Peyer's patch (tissue), 4 donors: ENCODE measurements around the gene CYP24A1. TPM values are rescaled to one million over a fixed set of nuclear protein-coding genes. Genes with fewer than 3 reads are reported as not detected.

Experiments
- DNase-seq, 3 donors: peaks; one replicate each; pipeline ENCODE4 v3.0.0-alpha.2; 2017 to 2019
- H3K27ac ChIP-seq, 4 donors: fragments of 200-600 bp; sonication (generic); one replicate each; pipeline ENCODE4 v1.5.1; 2016 to 2019
- H3K27me3 ChIP-seq, 2 donors: fragments of 200-600 bp; sonication (generic); one replicate each; pipeline ENCODE4 v1.5.1; 2019
- H3K36me3 ChIP-seq, 3 donors: fragments of 200-600 bp; sonication (generic); one replicate each; pipeline ENCODE4 v1.5.1; 2016 to 2019
- H3K4me1 ChIP-seq, 4 donors: fragments of 200-600 bp; sonication (generic); one replicate each; pipeline ENCODE4 v1.5.1; 2016 to 2019
- H3K4me3 ChIP-seq, 4 donors: fragments of 200-600 bp; sonication (generic); 1 replicate in 3 of 4; 2 replicates in 1 of 4; pipeline ENCODE4 v1.5.1; 2016 to 2019; ENCODE audit warnings: mild to moderate bottlenecking in 1 of 4
- H3K9me3 ChIP-seq, 4 donors: fragments of 200-600 bp; sonication (generic); one replicate each; pipeline ENCODE4 v1.5.1; 2016 to 2019; ENCODE audit warnings: mild to moderate bottlenecking in 1 of 4
- POLR2A ChIP-seq, 2 donors: fragments of 450-650 bp; IDR thresholded peaks; one replicate each; pipeline ENCODE4 v1.5.1; 2017; ENCODE audit warnings: antibody characterized with exemption in 2 of 2, mild to moderate bottlenecking in 2 of 2, moderate library complexity in 2 of 2
- total RNA-seq, 4 donors: library from RNA; depleted of rRNA; stranded (reverse); fragments of >200 nt; gene quantifications; one replicate each; pipeline ENCODE4 v1.1.0, GENCODE V29; 2016
- TF ChIP-seq, protein P1 (sequence below), 6 experiments: fragments of 450-650 bp in 4 of 6; fragments of 200-600 bp in 2 of 6; sonication (generic) in 1 of 6; IDR thresholded peaks; one replicate each; pipeline ENCODE4 v1.5.1; 2017 to 2019; ENCODE audit warnings: antibody characterized with exemption in 6 of 6, mild to moderate bottlenecking in 3 of 6, moderate library complexity in 1 of 6

Gene CYP24A1
- total RNA-seq, 4 donors from 2014 or later, result not detected

GRCh38 chr20:54108817-54109216 lies 65.0 kb downstream of the CYP24A1 start:
- no peak overlapping the region for H3K4me3 ChIP-seq
- DNase-seq, result no peak
- no peaks in the 10 kb centered on the region for H3K36me3 ChIP-seq
- H3K27ac ChIP-seq, result no peak overlapping the region
- peaks cover 0 to 3% (median 0%) of the 10 kb centered on the region in 4 donors for H3K4me1 ChIP-seq
- H3K27me3 ChIP-seq, result no peaks in the 10 kb centered on the region
- TF ChIP-seq, protein P1, sequence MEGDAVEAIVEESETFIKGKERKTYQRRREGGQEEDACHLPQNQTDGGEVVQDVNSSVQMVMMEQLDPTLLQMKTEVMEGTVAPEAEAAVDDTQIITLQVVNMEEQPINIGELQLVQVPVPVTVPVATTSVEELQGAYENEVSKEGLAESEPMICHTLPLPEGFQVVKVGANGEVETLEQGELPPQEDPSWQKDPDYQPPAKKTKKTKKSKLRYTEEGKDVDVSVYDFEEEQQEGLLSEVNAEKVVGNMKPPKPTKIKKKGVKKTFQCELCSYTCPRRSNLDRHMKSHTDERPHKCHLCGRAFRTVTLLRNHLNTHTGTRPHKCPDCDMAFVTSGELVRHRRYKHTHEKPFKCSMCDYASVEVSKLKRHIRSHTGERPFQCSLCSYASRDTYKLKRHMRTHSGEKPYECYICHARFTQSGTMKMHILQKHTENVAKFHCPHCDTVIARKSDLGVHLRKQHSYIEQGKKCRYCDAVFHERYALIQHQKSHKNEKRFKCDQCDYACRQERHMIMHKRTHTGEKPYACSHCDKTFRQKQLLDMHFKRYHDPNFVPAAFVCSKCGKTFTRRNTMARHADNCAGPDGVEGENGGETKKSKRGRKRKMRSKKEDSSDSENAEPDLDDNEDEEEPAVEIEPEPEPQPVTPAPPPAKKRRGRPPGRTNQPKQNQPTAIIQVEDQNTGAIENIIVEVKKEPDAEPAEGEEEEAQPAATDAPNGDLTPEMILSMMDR (IDR thresholded peaks at IDR 0.05), result no peak
- TF ChIP-seq POLR2A (IDR thresholded peaks at IDR 0.05), result no peak
- no peaks in the 10 kb centered on the region for H3K9me3 ChIP-seq

- Histone ChIP-seq H3K36me3 (no peaks in the 10 kb centered on the region), H3K4me1 (peaks cover 0 to 6% (median 0%) of the 10 kb centered on the region in 4 donors), H3K4me3 (no peak overlapping the region), H3K9me3 (no peaks in the 10 kb centered on the region), H3K27ac (peak overlapping the region in 1 of 4 donors; percentile 28), H3K27me3 (no peaks in the 10 kb centered on the region)
- TF ChIP-seq, protein P1 (IDR thresholded peaks at IDR 0.05), result no peak
- TF ChIP-seq POLR2A (IDR thresholded peaks at IDR 0.05), result no peak
- no peak for DNase-seq
Measured at GRCh38 chr20:54108326-54108642, 65.5 kb downstream of the CYP24A1 start.

- peaks cover 0 to 6% (median 0%) of the 10 kb centered on the region in 4 donors for H3K4me1 ChIP-seq
- H3K4me3 ChIP-seq, result no peak overlapping the region
- peak overlapping the region in 2 of 4 donors; percentile 28 to 41 for H3K27ac ChIP-seq
- no peaks in the 10 kb centered on the region for H3K27me3 ChIP-seq
- DNase-seq, result peak in 1 of 3 donors; percentile 66
- no peaks in the 10 kb centered on the region for H3K9me3 ChIP-seq
- H3K36me3 ChIP-seq, result no peaks in the 10 kb centered on the region
- no peak for TF ChIP-seq POLR2A (IDR thresholded peaks at IDR 0.05)
- TF ChIP-seq, protein P1 (IDR thresholded peaks at IDR 0.05), result no peak
Measured at GRCh38 chr20:54107600-54108325, 66.0 kb downstream of the CYP24A1 start.

DNA sequence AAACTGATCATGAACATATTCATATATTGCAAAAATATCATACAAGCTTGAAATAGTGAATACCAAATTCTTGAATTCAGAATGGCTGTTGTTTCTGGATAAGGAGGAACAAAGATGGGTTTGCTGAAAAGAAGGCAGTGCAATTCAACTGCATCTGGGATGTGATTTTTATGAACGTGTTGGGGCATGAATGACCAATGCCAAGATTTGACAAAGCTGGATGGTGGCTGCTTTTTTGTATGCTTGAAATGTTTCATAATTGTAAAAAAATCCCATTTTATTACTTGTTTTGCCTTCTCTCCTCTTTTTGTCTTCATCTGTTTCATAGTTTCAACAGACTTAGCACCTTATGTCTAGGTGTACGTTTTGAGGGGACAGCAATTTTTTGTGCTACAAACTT lies 66.6 kb downstream of the CYP24A1 start:
- no peak for DNase-seq
- Histone ChIP-seq H3K27ac (no peak overlapping the region), H3K36me3 (no peaks in the 10 kb centered on the region), H3K4me1 (peaks cover 0 to 6% (median 0%) of the 10 kb centered on the region in 4 donors), H3K9me3 (no peaks in the 10 kb centered on the region), H3K4me3 (no peak overlapping the region), H3K27me3 (no peaks in the 10 kb centered on the region)
- TF ChIP-seq, protein P1 (IDR thresholded peaks at IDR 0.05), result no peak
- no peak for TF ChIP-seq POLR2A (IDR thresholded peaks at IDR 0.05)

- Histone ChIP-seq H3K27me3 (no peaks in the 10 kb centered on the region), H3K9me3 (no peaks in the 10 kb centered on the region), H3K4me1 (peaks cover 0 to 6% (median 0%) of the 10 kb centered on the region in 4 donors), H3K36me3 (no peaks in the 10 kb centered on the region), H3K27ac (no peak overlapping the region), H3K4me3 (no peak overlapping the region)
- DNase-seq, result no peak
- TF ChIP-seq POLR2A (IDR thresholded peaks at IDR 0.05), result no peak
- TF ChIP-seq, protein P1 (IDR thresholded peaks at IDR 0.05), result no peak
Measured at GRCh38 chr20:54106162-54106561, 67.6 kb downstream of the CYP24A1 start.
